Suprapubic skin (tissue), 4 donors: Measurements from ENCODE around the gene CLEC2A. TPM values are rescaled to one million over a fixed set of nuclear protein-coding genes. Genes with fewer than 3 reads are reported as not detected.

Experiments
- DNase-seq, 2 donors: peaks; one replicate each; pipeline ENCODE4 v3.0.0-alpha.2; 2019; ENCODE audit warnings: low spot score in 2 of 2
- H3K27ac ChIP-seq: fragments of 200-600 bp; sonication (generic); one replicate; pipeline ENCODE4 v1.5.1; 2019
- H3K27me3 ChIP-seq: fragments of 200-600 bp; sonication (generic); one replicate; pipeline ENCODE4 v1.5.1; 2019
- H3K36me3 ChIP-seq: fragments of 200-600 bp; sonication (generic); one replicate; pipeline ENCODE4 v1.5.1; 2019
- H3K4me1 ChIP-seq: fragments of 200-600 bp; sonication (generic); one replicate; pipeline ENCODE4 v1.5.1; 2019
- H3K4me3 ChIP-seq: fragments of 200-600 bp; sonication (generic); one replicate; pipeline ENCODE4 v1.5.1; 2019; ENCODE audit warnings: mild to moderate bottlenecking
- H3K9me3 ChIP-seq: fragments of 200-600 bp; sonication (generic); one replicate; pipeline ENCODE4 v1.5.1; 2019
- CTCF ChIP-seq, 2 donors: fragments of 200-600 bp in 1 of 2; fragments of 450-650 bp in 1 of 2; sonication (generic) in 1 of 2; IDR thresholded peaks; one replicate each; pipeline ENCODE4 v1.5.1; 2016 to 2019; ENCODE audit warnings: antibody characterized with exemption in 2 of 2, mild to moderate bottlenecking in 1 of 2, moderate library complexity in 1 of 2
- EP300 ChIP-seq: sonication (generic); formaldehyde crosslinking; IDR thresholded peaks from one replicate; pipeline ENCODE4 v1.6.1; 2017; ENCODE audit warnings: antibody characterized with exemption
- POLR2A ChIP-seq, 2 donors: fragments of 450-650 bp; IDR thresholded peaks; one replicate each; pipeline ENCODE4 v1.6.1; 2017; ENCODE audit warnings: antibody characterized with exemption in 2 of 2, mild to moderate bottlenecking in 2 of 2, moderate library complexity in 2 of 2
- POLR2AphosphoS5 ChIP-seq, 3 donors: sonication (generic); formaldehyde crosslinking; IDR thresholded peaks; one replicate each; pipeline ENCODE4 v1.6.1; 2017; ENCODE audit warnings: antibody characterized with exemption in 3 of 3
- WGBS: methylation state at CpG from one replicate; pipeline ENCODE4 v1.1.5; 2018; 5-methylcytosine and 5-hydroxymethylcytosine counted together
- total RNA-seq, 4 donors: library from RNA; depleted of rRNA; stranded (reverse); fragments of >200 nt; gene quantifications; one replicate each; pipeline ENCODE4 v1.1.0, GENCODE V29; 2016

CLEC2A gene
- total RNA-seq, 4 donors from 2014 or later = 35.7 to 68.5 (median 60.8) TPM

GRCh38 chr12:9910716-9911421 is 21.3 kb downstream of the CLEC2A start:
- Histone ChIP-seq H3K4me3 (no peak overlapping the region), H3K36me3 (no peaks in the 10 kb centered on the region), H3K4me1 (no peaks in the 10 kb centered on the region), H3K27ac (no peak overlapping the region), H3K27me3 (no peaks in the 10 kb centered on the region), H3K9me3 (peaks cover 8% of the 10 kb centered on the region)
- DNase-seq = no peak
- 77% methylated on average over 7 of the region's 7 CpGs for WGBS
- TF ChIP-seq POLR2A (IDR thresholded peaks at IDR 0.05) = no peak

GRCh38 chr12:9909724-9910123 is 22.4 kb downstream of the CLEC2A start:
- Histone ChIP-seq H3K27me3 (no peaks in the 10 kb centered on the region), H3K36me3 (no peaks in the 10 kb centered on the region), H3K27ac (no peak overlapping the region), H3K4me3 (no peak overlapping the region), H3K4me1 (no peaks in the 10 kb centered on the region), H3K9me3 (peaks cover 8% of the 10 kb centered on the region)
- TF ChIP-seq POLR2AphosphoS5 (IDR thresholded peaks at IDR 0.05) (no peak), EP300 (no peak)
- no peak for DNase-seq

- no peaks in the 10 kb centered on the region for H3K27me3 ChIP-seq
- H3K27ac ChIP-seq = no peak overlapping the region
- peaks cover 8% of the 10 kb centered on the region for H3K9me3 ChIP-seq
- H3K4me1 ChIP-seq = no peaks in the 10 kb centered on the region
- no peaks in the 10 kb centered on the region for H3K36me3 ChIP-seq
- WGBS = 95% methylated on average over 4 of the region's 4 CpGs
- TF ChIP-seq POLR2A (IDR thresholded peaks at IDR 0.05) (no peak), EP300 (no peak), CTCF (IDR thresholded peaks at IDR 0.05) (no peak), POLR2AphosphoS5 (IDR thresholded peaks at IDR 0.05) (no peak)
- no peak overlapping the region for H3K4me3 ChIP-seq
- DNase-seq = no peak
Measured at GRCh38 chr12:9908350-9908749, 23.8 kb downstream of the CLEC2A start.

GRCh38 chr12:9907769-9908168 is 24.4 kb downstream of the CLEC2A start:
- peaks cover 8% of the 10 kb centered on the region for H3K9me3 ChIP-seq
- H3K27ac ChIP-seq = no peak overlapping the region
- DNase-seq = no peak
- WGBS = 94% methylated on average over 7 of the region's 7 CpGs
- H3K4me1 ChIP-seq = no peaks in the 10 kb centered on the region
- H3K27me3 ChIP-seq = no peaks in the 10 kb centered on the region
- H3K36me3 ChIP-seq = no peaks in the 10 kb centered on the region
- TF ChIP-seq POLR2A (IDR thresholded peaks at IDR 0.05) = no peak
- TF ChIP-seq POLR2AphosphoS5 (IDR thresholded peaks at IDR 0.05) = no peak
- no peak for TF ChIP-seq CTCF (IDR thresholded peaks at IDR 0.05)
- TF ChIP-seq EP300 = no peak
- no peak overlapping the region for H3K4me3 ChIP-seq

- no peak overlapping the region for H3K27ac ChIP-seq
- no peak overlapping the region for H3K4me3 ChIP-seq
- DNase-seq = no peak
Measured at GRCh38 chr12:9906873-9907272, 25.3 kb downstream of the CLEC2A start.

More at GRCh38 chr12:9906873-9907272, 25.3 kb downstream of the CLEC2A start:
- 69% methylated on average over 2 of the region's 2 CpGs for WGBS
- TF ChIP-seq POLR2A (IDR thresholded peaks at IDR 0.05) (no peak), EP300 (no peak), CTCF (IDR thresholded peaks at IDR 0.05) (no peak), POLR2AphosphoS5 (IDR thresholded peaks at IDR 0.05) (no peak)
- no peaks in the 10 kb centered on the region for H3K4me1 ChIP-seq
- H3K27me3 ChIP-seq = no peaks in the 10 kb centered on the region
- H3K36me3 ChIP-seq = no peaks in the 10 kb centered on the region
- H3K9me3 ChIP-seq = peaks cover 15% of the 10 kb centered on the region
